Esophagus muscularis mucosa (tissue), 4 donors: ENCODE measurements around the gene C13orf46. TPM values are rescaled to one million over a fixed set of nuclear protein-coding genes. Genes with fewer than 3 reads are reported as not detected.

ENCODE experiments used
- DNase-seq: peaks from one replicate; pipeline ENCODE4 v3.0.0-alpha.2; 2017; ENCODE audit errors: extremely low spot score
- H3K27ac ChIP-seq, 4 donors: fragments of 200-600 bp; sonication (generic); replicated peaks in 1 of 4; 1 replicate in 3 of 4; 2 replicates in 1 of 4; pipeline ENCODE4 v1.5.1; 2016 to 2019; ENCODE audit warnings: mild to moderate bottlenecking in 1 of 4
- H3K27me3 ChIP-seq, 4 donors: fragments of 200-600 bp; sonication (generic); one replicate each; pipeline versions ENCODE4 v1.5.1 to v1.6.0; 2016 to 2019
- H3K36me3 ChIP-seq, 4 donors: fragments of 200-600 bp; sonication (generic); one replicate each; pipeline ENCODE4 v1.5.1; 2016 to 2019
- H3K4me1 ChIP-seq, 4 donors: fragments of 200-600 bp; sonication (generic); one replicate each; pipeline ENCODE4 v1.5.1; 2016 to 2019
- H3K4me3 ChIP-seq, 4 donors: fragments of 200-600 bp; sonication (generic); 1 replicate in 2 of 4; 2 replicates in 2 of 4; pipeline ENCODE4 v1.5.1; 2016 to 2019; ENCODE audit warnings: mild to moderate bottlenecking in 4 of 4, moderate library complexity in 1 of 4
- H3K9me3 ChIP-seq, 4 donors: fragments of 200-600 bp; sonication (generic); 1 replicate in 3 of 4; 2 replicates in 1 of 4; pipeline ENCODE4 v1.5.1; 2016 to 2019
- CTCF ChIP-seq, 3 experiments: fragments of 200-600 bp in 2 of 3; fragments of 450-650 bp in 1 of 3; sonication (generic) in 2 of 3; IDR thresholded peaks; one replicate each; pipeline ENCODE4 v1.5.1; 2017 to 2019; ENCODE audit warnings: antibody characterized with exemption in 3 of 3, mild to moderate bottlenecking in 2 of 3, moderate library complexity in 1 of 3
- EP300 ChIP-seq: sonication (generic); formaldehyde crosslinking; IDR thresholded peaks from one replicate; pipeline ENCODE4 v1.6.1; 2017; ENCODE audit warnings: antibody characterized with exemption
- POLR2A ChIP-seq: fragments of 450-650 bp; IDR thresholded peaks from one replicate; pipeline ENCODE4 v1.6.1; 2017; ENCODE audit warnings: antibody characterized with exemption, moderate library complexity, mild to moderate bottlenecking, low read depth
- POLR2AphosphoS5 ChIP-seq, 2 donors: sonication (generic); formaldehyde crosslinking; IDR thresholded peaks; one replicate each; pipeline ENCODE4 v1.6.1; 2017; ENCODE audit warnings: antibody characterized with exemption in 2 of 2
- WGBS: methylation state at CpG from one replicate; pipeline ENCODE4 v1.1.5; 2018; 5-methylcytosine and 5-hydroxymethylcytosine counted together
- intact Hi-C: fragments of 100-400 bp; cut with DNase I; formaldehyde crosslinking; loops from one replicate; pipeline ENCODE4 v1.15.1; 2023
- total RNA-seq, 4 donors: library from RNA; depleted of rRNA; stranded (reverse); fragments of >200 nt; gene quantifications; one replicate each; pipeline versions ENCODE4 v1.1.0 to v1.2.1, GENCODE V29; 2016

The C13orf46 gene
- total RNA-seq, 4 donors from 2014 or later: 0.17 to 2.1 (median 0.89) TPM

GRCh38 chr13:113938716-113939115, 35.2 kb downstream of the C13orf46 start:
- Histone ChIP-seq H3K9me3 (no peaks in the 10 kb centered on the region), H3K36me3 (no peaks in the 10 kb centered on the region), H3K27ac (peak overlapping the region in 2 of 4 donors; percentile 33 to 36), H3K27me3 (peaks cover 0 to 4% (median 0%) of the 10 kb centered on the region in 4 donors), H3K4me1 (peaks cover 4 to 51% (median 46%) of the 10 kb centered on the region in 4 donors), H3K4me3 (no peak overlapping the region)
- intact Hi-C loops: no loop called here
- DNase-seq: no peak
- TF ChIP-seq EP300 (no peak), POLR2AphosphoS5 (IDR thresholded peaks at IDR 0.05) (no peak), POLR2A (no peak), CTCF (IDR thresholded peaks at IDR 0.05) (no peak)
- WGBS: 48% methylated on average over 11 of the region's 11 CpGs

DNA sequence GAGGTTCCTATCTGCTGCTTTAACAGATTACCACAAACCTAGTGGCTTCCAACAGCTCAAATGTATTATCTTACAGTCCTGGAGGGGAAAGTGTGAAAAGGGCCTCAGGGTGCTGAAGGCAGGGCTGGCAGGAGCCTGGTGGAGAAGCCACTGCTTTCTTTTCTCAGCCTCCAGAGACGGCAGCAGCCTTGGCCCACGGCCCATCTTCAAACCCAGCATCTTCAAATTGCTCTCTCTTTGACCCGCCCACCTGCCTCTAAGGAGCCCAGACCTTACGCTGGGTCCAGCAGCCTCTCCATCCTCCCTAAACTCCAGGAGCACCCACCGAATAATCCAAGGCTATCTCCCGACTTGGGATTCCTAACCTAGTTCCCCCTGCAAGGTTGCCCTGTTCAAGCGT, 35.6 kb downstream of the C13orf46 start:
- intact Hi-C loops: no loop called here

GRCh38 chr13:113937527-113938180, 36.2 kb downstream of the C13orf46 start:
- H3K9me3 ChIP-seq: no peaks in the 10 kb centered on the region
- H3K27ac ChIP-seq: peak overlapping the region in 2 of 4 donors; percentile 36 to 54
- TF ChIP-seq POLR2AphosphoS5 (IDR thresholded peaks at IDR 0.05) (no peak), POLR2A (no peak), EP300 (no peak), CTCF (IDR thresholded peaks at IDR 0.05) (no peak)
- no peak for DNase-seq
- H3K36me3 ChIP-seq: no peaks in the 10 kb centered on the region
- H3K4me1 ChIP-seq: peaks cover 4 to 51% (median 46%) of the 10 kb centered on the region in 4 donors
- H3K27me3 ChIP-seq: peaks cover 0 to 4% (median 0%) of the 10 kb centered on the region in 4 donors
- intact Hi-C loops: no loop called here
- whole genome bisulfite sequencing: 69% methylated on average over 20 of the region's 20 CpGs
- no peak overlapping the region for H3K4me3 ChIP-seq

More for the DNA sequence above, 35.6 kb downstream of the C13orf46 start:
- TF ChIP-seq POLR2A (no peak), POLR2AphosphoS5 (IDR thresholded peaks at IDR 0.05) (no peak), EP300 (no peak), CTCF (IDR thresholded peaks at IDR 0.05) (peak in 1 of 3 experiments; percentile 12)
- H3K9me3 ChIP-seq: no peaks in the 10 kb centered on the region
- H3K4me3 ChIP-seq: no peak overlapping the region
- H3K27ac ChIP-seq: peak overlapping the region in 2 of 4 donors; percentile 36 to 54
- no peak for DNase-seq
- 50% methylated on average over 6 of the region's 7 CpGs for WGBS
- H3K36me3 ChIP-seq: no peaks in the 10 kb centered on the region
- H3K4me1 ChIP-seq: peaks cover 4 to 51% (median 46%) of the 10 kb centered on the region in 4 donors
- H3K27me3 ChIP-seq: peaks cover 0 to 4% (median 0%) of the 10 kb centered on the region in 4 donors

- Histone ChIP-seq H3K4me3 (no peak overlapping the region), H3K27me3 (peaks cover 0 to 4% (median 0%) of the 10 kb centered on the region in 4 donors), H3K27ac (no peak overlapping the region), H3K4me1 (peaks cover 4 to 51% (median 46%) of the 10 kb centered on the region in 4 donors), H3K9me3 (no peaks in the 10 kb centered on the region), H3K36me3 (no peaks in the 10 kb centered on the region)
- no peak for DNase-seq
- WGBS: 93% methylated on average over 7 of the region's 12 CpGs
- no peak for TF ChIP-seq POLR2A
- no peak for TF ChIP-seq POLR2AphosphoS5 (IDR thresholded peaks at IDR 0.05)
- no peak for TF ChIP-seq CTCF (IDR thresholded peaks at IDR 0.05)
- no peak for TF ChIP-seq EP300
- intact Hi-C loops: no loop called here
Measured at GRCh38 chr13:113937073-113937472, 36.8 kb downstream of the C13orf46 start.
